Stimulated activated CD8-positive, alpha-beta memory T cell treated with anti-CD3 and anti-CD28 coated beads, Interleukin-15, amount 100 ng/mL, for 24 hours (primary cell): ENCODE data around the gene TFAP2B.

ENCODE experiments used
- DNase-seq: peaks from one replicate; pipeline ENCODE4 v3.0.0-alpha.2; 2020; ENCODE audit warnings: low read depth

TFAP2B gene

GRCh38 chr6:50825375-50826036 is 6.8 kb downstream of the TFAP2B start:
- no peak for DNase-seq

DNA sequence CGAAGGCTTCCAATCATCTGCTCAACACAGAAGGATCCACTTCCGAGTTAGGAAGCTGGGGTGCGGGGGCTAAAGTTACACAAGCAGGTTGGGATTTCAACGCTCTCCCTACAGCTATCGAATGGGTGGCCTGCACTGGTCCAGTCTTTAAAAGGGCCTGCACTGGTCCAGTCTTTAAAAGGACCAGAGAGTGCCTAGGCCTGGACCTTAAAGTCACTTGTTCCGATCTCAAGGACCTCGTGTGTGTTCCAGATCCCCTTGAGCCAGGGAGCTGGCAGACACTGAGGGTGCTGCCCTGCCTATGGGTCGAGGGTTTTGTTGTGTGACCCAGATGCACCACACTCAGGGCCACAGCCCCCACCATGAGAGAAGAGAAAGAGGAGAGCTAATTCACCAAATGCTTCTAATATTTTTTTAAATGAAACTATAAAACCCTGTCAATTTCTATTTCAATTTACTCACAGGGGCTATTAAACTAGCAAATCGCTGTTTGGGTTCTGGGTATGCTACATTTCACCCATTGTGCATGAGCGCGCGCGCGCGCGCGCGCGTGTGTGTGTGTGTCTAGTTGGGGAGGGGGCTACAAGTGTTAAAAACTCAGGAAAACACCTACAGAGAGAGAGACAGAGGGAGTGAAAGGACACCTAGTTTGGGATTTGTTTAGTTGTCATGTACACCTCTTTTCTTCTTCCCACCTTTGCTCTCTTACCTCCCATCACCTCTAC is 7.5 kb downstream of the TFAP2B start:
- no peak for DNase-seq

- DNase-seq = no peak
Observed at GRCh38 chr6:50826803-50827202, 8.1 kb downstream of the TFAP2B start.

DNA sequence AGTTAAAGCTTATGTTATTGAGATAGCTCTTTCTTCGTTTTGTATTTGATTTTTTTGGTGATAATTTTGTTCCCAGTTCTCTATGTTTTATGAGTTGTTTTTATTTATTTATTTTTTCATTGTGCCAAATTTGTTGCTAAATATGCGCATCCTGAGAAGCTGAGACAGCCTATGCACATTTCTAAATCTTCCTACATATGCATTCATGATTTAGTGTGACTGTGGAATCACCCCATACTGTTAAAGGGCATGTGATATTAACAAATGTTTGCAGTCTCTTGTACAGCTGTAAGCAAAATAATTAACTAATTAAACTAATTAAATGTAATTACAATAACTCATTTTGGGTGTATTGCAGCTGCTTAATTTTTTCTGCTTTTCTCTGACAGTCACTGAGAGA is 10.4 kb downstream of the TFAP2B start:
- no peak for DNase-seq

DNA sequence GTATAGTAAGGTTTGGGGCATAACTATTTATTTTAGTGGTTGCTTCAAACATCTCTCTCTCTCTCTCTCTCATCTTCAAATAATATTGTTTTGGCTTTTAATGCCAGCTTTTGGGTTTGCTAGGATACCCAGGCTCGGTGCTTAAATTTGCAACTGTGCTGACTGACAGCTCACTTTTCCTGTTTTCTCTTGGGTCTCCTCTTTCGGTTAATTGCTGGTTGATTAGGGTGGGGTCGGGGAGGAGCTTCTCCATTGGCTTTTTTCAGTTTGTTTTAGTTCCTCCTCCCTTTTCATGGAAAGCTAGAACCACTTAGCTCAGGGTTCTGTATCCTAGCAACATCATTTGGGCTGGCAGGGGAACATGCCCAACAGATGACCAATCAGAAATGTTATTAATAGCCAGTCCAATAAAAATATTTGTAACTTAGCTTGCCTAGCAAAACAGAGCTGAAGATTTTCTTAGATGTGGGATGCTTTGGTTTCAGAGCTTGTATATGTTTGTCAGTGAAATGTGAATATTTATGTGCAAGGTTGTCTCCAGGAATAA is 11.3 kb downstream of the TFAP2B start:
- no peak for DNase-seq

GRCh38 chr6:50831186-50831585 is 12.5 kb downstream of the TFAP2B start:
- no peak for DNase-seq

GRCh38 chr6:50832912-50833311 is 14.2 kb downstream of the TFAP2B start:
- no peak for DNase-seq

GRCh38 chr6:50834929-50835410 is 16.3 kb downstream of the TFAP2B start:
- no peak for DNase-seq

DNA sequence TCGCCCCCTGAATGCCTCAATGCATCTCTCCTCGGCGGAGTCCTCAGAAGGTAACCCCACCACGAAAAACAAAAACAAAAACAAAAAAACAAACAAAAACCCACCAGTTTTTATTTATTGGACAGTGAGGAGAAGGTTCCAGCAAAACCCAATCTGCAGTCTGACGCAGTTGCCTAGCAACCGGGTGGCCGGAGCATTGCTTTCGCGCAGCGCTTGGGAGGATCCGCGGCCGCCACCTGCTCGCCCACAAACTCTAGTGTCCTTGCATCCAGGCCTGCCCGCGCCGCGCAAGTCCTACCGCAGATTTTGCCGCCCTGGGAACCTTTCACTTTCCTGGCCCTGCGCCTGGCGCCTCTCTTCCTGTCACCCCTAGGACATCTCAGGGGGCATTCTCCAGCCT is 17.6 kb downstream of the TFAP2B start:
- DNase-seq = no peak

DNA sequence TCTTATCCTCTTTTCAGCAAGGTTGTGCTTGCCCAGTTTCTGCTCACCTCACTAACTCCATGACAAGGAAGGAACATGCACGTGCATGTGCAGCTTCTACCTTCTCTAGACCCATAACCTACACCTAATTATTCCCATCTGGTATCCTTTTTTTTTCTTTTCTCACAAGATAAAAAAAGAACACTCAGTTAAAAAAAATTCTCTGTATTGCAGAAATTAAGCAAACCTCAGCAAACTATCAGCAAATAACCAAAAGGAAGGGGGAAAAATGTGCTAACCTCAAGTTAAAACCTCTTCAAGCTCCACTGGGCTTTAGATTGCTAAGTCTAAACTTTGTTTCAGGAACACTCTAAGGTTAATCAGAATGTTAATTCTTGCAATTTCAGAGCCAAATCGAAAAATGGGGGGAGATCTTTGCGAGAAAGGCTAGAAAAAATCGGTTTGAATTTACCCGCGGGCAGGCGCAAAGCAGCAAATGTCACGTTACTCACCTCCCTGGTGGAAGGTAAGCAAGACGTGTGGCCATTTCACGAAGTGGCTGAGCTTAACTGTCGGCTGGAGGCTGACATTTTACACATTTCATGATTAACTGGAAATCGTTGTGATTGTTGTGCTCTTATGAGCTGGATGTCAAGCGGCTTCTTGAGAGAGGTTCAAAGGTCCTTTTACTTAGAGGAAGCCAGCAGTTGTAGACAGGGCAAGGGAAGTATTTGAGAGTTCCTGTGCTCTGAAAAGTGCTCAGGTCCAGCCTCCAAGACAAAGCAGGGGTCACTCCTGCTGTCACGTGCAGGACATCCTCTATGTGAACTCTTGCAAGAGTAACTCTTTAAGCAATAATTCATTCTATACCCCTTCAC is 19.1 kb downstream of the TFAP2B start:
- DNase-seq = no peak

DNA sequence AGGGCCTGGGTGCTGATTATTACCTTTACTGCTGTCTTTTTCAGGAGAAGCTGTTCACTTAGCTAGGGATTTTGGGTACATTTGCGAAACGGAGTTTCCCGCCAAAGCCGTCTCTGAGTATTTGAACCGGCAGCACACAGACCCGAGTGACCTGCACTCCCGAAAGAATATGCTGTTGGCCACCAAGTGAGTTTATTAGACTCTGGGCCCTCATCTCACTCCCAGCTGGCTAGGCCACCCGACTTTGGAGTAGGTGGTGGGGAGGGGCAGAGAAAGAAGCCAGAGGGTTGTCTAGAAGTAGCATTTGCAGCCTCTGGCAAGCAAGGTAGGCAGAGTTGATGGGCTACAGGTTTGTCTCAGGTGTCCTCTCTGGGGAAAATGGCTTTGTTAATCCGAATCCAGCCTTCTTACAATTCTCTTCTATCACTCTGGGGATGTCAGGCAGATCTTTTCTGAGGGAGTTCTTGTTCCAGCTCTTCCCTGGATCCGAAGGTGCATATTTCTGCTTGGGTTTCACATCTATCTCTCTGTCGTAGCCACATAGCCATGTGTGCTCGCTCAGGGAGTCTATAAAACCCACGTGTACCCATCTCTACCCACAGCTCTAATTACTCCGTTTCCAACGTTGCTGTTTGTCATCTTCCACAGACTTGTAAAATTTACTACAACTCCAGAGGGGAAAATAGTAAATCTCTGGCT is 21.6 kb downstream of the TFAP2B start:
- no peak for DNase-seq

DNA sequence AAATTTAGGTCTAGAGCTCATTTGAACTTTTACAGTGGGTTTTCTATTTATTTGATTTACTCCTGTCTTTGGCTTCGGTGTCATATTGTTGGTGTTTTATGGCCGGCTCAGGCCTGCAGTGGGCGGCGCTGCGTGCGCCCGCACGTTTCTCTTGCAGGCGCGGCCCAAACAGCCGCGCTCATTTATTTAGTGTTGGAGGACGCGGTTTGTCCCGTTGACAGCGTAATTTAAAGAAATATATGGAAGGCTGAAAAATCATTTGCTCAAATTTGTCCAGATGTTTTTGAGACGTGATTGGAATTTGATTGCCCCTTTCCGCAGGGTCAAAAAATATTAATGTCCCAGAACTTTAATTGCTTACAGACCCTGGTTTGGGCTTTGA is 22.1 kb downstream of the TFAP2B start:
- DNase-seq = no peak

GRCh38 chr6:50842446-50842845 is 23.8 kb downstream of the TFAP2B start:
- DNase-seq = no peak

DNA sequence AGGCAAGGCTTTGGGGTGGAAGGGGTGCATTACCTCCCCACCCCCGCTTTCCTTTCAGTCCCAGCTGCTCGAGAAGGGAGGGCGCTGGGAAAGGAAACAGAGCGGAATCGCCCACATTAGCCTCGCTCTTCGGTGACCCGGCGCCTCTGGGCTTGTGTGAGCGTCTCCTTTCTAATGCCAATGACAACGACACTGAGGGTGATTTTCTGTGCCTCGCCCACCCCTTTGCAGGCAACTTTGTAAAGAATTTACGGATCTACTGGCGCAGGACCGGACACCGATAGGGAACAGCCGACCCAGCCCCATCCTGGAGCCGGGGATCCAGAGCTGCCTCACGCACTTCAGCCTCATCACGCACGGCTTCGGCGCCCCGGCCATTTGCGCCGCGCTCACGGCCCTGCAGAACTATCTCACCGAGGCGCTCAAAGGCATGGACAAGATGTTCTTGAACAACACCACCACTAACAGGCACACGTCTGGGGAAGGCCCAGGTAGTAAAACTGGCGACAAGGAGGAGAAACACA is 24.3 kb downstream of the TFAP2B start:
- no peak for DNase-seq

GRCh38 chr6:50843842-50844241 is 25.2 kb downstream of the TFAP2B start:
- no peak for DNase-seq

- no peak for DNase-seq
Observed at GRCh38 chr6:50845499-50846143, 26.9 kb downstream of the TFAP2B start.

GRCh38 chr6:50846144-50846851 is 27.6 kb downstream of the TFAP2B start:
- no peak for DNase-seq

- DNase-seq = no peak
Observed at GRCh38 chr6:50846852-50847155, 28.1 kb downstream of the TFAP2B start.

GRCh38 chr6:50847890-50848594 is 29.4 kb downstream of the TFAP2B start:
- no peak for DNase-seq
